ENCODE data around the gene RFC5.

RFC5 gene

DNA sequence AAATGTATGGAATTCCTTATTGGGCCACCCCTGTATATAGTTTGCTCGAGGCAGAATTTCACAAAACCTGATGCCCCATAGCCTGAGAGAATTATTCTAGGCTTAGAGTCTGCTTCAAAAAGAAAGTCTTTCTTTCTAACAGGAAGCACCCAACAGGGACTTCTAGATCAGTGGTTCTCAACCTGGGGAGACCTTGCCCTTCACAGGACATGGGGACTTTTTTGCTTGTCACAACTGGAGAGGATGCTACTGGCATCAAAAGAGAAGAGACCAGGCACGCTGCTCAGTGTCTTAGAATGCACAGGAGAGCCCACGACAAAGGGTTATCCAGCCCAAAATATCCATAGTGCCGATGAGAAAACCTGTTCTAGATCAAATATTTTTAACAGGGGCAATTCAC is 25.6 kb downstream of the RFC5 start:
- Histone ChIP-seq H3K27me3 (ENCODE audit: insufficient read depth, poor library complexity, severe bottlenecking) (no peaks in the 10 kb centered on the region), H3K4me3 (replicated peaks; ENCODE audit: insufficient read depth, low read length) (no peak overlapping the region), H3K27ac (replicated peaks) (no peak overlapping the region)
- TF ChIP-seq GABPA (IDR thresholded peaks at IDR 0.05; ENCODE audit: low read depth): no peak
- TF ChIP-seq, protein P1, sequence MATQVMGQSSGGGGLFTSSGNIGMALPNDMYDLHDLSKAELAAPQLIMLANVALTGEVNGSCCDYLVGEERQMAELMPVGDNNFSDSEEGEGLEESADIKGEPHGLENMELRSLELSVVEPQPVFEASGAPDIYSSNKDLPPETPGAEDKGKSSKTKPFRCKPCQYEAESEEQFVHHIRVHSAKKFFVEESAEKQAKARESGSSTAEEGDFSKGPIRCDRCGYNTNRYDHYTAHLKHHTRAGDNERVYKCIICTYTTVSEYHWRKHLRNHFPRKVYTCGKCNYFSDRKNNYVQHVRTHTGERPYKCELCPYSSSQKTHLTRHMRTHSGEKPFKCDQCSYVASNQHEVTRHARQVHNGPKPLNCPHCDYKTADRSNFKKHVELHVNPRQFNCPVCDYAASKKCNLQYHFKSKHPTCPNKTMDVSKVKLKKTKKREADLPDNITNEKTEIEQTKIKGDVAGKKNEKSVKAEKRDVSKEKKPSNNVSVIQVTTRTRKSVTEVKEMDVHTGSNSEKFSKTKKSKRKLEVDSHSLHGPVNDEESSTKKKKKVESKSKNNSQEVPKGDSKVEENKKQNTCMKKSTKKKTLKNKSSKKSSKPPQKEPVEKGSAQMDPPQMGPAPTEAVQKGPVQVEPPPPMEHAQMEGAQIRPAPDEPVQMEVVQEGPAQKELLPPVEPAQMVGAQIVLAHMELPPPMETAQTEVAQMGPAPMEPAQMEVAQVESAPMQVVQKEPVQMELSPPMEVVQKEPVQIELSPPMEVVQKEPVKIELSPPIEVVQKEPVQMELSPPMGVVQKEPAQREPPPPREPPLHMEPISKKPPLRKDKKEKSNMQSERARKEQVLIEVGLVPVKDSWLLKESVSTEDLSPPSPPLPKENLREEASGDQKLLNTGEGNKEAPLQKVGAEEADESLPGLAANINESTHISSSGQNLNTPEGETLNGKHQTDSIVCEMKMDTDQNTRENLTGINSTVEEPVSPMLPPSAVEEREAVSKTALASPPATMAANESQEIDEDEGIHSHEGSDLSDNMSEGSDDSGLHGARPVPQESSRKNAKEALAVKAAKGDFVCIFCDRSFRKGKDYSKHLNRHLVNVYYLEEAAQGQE (IDR thresholded peaks at IDR 0.05; ENCODE audit: insufficient replicate concordance, low read depth): no peak
- TF ChIP-seq POLR2AphosphoS5 (IDR thresholded peaks at IDR 0.05; ENCODE audit: low read depth): no peak
- TF ChIP-seq, protein P2, sequence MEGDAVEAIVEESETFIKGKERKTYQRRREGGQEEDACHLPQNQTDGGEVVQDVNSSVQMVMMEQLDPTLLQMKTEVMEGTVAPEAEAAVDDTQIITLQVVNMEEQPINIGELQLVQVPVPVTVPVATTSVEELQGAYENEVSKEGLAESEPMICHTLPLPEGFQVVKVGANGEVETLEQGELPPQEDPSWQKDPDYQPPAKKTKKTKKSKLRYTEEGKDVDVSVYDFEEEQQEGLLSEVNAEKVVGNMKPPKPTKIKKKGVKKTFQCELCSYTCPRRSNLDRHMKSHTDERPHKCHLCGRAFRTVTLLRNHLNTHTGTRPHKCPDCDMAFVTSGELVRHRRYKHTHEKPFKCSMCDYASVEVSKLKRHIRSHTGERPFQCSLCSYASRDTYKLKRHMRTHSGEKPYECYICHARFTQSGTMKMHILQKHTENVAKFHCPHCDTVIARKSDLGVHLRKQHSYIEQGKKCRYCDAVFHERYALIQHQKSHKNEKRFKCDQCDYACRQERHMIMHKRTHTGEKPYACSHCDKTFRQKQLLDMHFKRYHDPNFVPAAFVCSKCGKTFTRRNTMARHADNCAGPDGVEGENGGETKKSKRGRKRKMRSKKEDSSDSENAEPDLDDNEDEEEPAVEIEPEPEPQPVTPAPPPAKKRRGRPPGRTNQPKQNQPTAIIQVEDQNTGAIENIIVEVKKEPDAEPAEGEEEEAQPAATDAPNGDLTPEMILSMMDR (IDR thresholded peaks at IDR 0.05; ENCODE audit: insufficient read depth, low read length): no peak
- TF ChIP-seq SPI1 (IDR thresholded peaks at IDR 0.05; ENCODE audit: borderline replicate concordance, low read depth): no peak
- no peak for DNase-seq (ENCODE audit: low read depth in 1 of 2, low spot score in 1 of 2)

DNA sequence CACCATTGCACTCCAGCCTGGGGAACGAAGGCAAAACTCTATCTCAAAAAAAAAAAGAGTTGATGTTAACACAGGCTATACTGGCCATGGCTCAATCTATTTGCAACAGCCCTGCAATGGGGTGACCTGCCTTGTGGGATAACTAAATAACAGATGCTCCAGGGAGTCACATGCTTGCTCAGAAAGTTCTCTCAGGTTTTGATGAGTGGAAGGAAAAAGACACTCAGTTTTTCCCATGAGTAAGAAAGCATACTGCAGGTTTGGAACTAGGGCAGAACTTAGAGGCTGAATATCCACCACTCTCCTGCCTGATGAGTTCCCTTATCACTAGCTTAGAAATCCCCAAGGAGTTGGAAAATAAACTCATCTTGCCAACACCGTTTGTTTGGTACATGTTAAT is 27.6 kb downstream of the RFC5 start:
- Histone ChIP-seq H3K27me3 (ENCODE audit: insufficient read depth, poor library complexity, severe bottlenecking) (no peaks in the 10 kb centered on the region), H3K27ac (replicated peaks) (no peak overlapping the region), H3K4me3 (replicated peaks; ENCODE audit: insufficient read depth, low read length) (no peak overlapping the region)
- TF ChIP-seq GABPA (IDR thresholded peaks at IDR 0.05; ENCODE audit: low read depth) (no peak), SPI1 (IDR thresholded peaks at IDR 0.05; ENCODE audit: borderline replicate concordance, low read depth) (no peak), POLR2AphosphoS5 (IDR thresholded peaks at IDR 0.05; ENCODE audit: low read depth) (no peak)
- TF ChIP-seq, protein P2 (IDR thresholded peaks at IDR 0.05; ENCODE audit: insufficient read depth, low read length): no peak
- TF ChIP-seq, protein P1 (IDR thresholded peaks at IDR 0.05; ENCODE audit: insufficient replicate concordance, low read depth): no peak
- no peak for DNase-seq (ENCODE audit: low read depth in 1 of 2, low spot score in 1 of 2)

DNA sequence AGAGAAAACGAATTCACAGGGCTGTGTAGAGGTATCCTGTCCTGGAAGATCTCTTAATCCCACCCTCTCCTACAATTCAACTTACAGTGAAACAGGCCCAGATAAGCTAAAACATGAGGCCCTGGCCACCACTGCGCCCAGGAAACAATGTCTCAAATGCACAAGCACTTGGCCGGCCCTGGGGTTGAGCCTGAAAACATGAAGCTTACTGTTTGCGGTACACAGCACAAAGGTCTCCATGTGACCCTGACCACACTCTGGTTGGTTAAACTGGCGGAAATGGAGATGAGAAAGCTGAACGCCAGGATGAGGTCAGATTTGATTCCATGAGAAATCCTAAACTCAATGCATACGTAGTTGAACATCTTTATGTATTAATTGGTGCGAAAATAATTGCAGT is 28.1 kb downstream of the RFC5 start:
- no peak for TF ChIP-seq GABPA (IDR thresholded peaks at IDR 0.05; ENCODE audit: low read depth)
- TF ChIP-seq, protein P1 (IDR thresholded peaks at IDR 0.05; ENCODE audit: insufficient replicate concordance, low read depth): no peak
- DNase-seq (ENCODE audit: low read depth in 1 of 2, low spot score in 1 of 2): no peak

DNA sequence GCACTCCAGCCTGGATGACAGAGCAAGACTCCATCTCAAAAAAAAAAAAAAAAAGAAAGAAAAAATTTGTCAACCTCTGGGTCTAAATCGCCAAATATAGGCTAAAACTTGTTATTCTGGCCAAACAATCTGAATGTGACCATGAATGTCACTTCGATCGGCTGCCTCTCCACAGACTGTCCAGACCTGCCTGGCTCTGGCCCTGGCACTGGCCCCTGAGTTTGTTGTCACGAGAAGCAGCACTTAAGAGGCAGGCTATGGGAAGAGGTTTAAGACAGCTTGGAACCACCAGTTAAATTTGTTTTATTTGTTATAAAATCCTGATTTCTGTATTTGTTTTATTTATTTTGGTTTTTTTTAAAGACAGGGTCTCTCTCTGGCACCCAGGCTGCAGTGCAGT is 29.9 kb downstream of the RFC5 start:
- H3K27me3 ChIP-seq (ENCODE audit: insufficient read depth, poor library complexity, severe bottlenecking): no peaks in the 10 kb centered on the region
- H3K27ac ChIP-seq (replicated peaks): no peak overlapping the region
- TF ChIP-seq POLR2AphosphoS5 (IDR thresholded peaks at IDR 0.05; ENCODE audit: low read depth): no peak
- no peak overlapping the region for H3K4me3 ChIP-seq (replicated peaks; ENCODE audit: insufficient read depth, low read length)
- DNase-seq (ENCODE audit: low read depth in 1 of 2, low spot score in 1 of 2): no peak

More for the DNA sequence above, 28.1 kb downstream of the RFC5 start:
- no peak overlapping the region for H3K27ac ChIP-seq (replicated peaks)
- no peaks in the 10 kb centered on the region for H3K27me3 ChIP-seq (ENCODE audit: insufficient read depth, poor library complexity, severe bottlenecking)
- no peak overlapping the region for H3K4me3 ChIP-seq (replicated peaks; ENCODE audit: insufficient read depth, low read length)

All from HL-60 (cell line).